AG09309 (cell line): Measurements from ENCODE around the gene KCNT2.

Experiments
- DNase-seq: peaks from one replicate; pipeline ENCODE4 v3.0.0-alpha.2; 2010; ENCODE audit warnings: low read depth
- H3K4me3 ChIP-seq: 2 replicates; pipeline ENCODE4 v1.5.1; 2011; ENCODE audit warnings: mild to moderate bottlenecking, low read depth, low read length, moderate library complexity; ENCODE audit not compliant: control insufficient read depth
- CTCF ChIP-seq: IDR thresholded peaks from 2 replicates; pipeline ENCODE4 v1.5.1; 2011; ENCODE audit warnings: mild to moderate bottlenecking, low read depth, low read length, inconsistent platforms; ENCODE audit not compliant: insufficient read depth, control insufficient read depth; ENCODE audit errors: missing control alignments

KCNT2 gene

GRCh38 chr1:196450143-196451095 lies 157.8 kb downstream of the KCNT2 start:
- H3K4me3 ChIP-seq = no peak overlapping the region
- TF ChIP-seq CTCF = no peak
- no peak for DNase-seq

- no peak for TF ChIP-seq CTCF
- H3K4me3 ChIP-seq = no peak overlapping the region
- no peak for DNase-seq
These were observed 158.8 kb downstream of the KCNT2 start for GRCh38 chr1:196449460-196449859.

- no peak for DNase-seq
- no peak overlapping the region for H3K4me3 ChIP-seq
- TF ChIP-seq CTCF = no peak
These were observed 162.5 kb downstream of the KCNT2 start for GRCh38 chr1:196445775-196446174.

GRCh38 chr1:196444634-196445033 lies 163.6 kb downstream of the KCNT2 start:
- no peak overlapping the region for H3K4me3 ChIP-seq
- DNase-seq = no peak
- TF ChIP-seq CTCF = no peak

GRCh38 chr1:196442366-196442765 lies 165.9 kb downstream of the KCNT2 start:
- no peak overlapping the region for H3K4me3 ChIP-seq
- no peak for TF ChIP-seq CTCF
- no peak for DNase-seq

DNA sequence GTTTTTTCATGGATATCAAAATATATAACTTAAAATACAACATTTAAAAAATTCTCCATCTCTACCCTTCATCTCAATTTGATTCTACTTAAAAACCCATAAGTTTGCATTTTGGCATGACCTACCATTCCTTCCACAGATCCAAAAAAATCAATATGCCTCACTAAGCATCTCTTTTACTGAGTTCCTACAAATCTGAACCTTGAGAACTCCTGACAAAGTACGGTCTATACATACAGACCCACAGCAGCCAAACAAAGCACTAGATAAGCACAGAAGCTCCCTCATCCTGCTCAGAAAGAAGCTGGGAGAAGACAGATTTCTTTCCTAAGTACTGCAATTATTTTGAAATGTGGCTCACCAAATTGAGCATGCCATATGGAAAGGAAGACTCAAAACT lies 167.5 kb downstream of the KCNT2 start:
- no peak for DNase-seq
- TF ChIP-seq CTCF = no peak
- no peak overlapping the region for H3K4me3 ChIP-seq

GRCh38 chr1:196438329-196438728 lies 169.9 kb downstream of the KCNT2 start:
- no peak overlapping the region for H3K4me3 ChIP-seq
- no peak for TF ChIP-seq CTCF
- DNase-seq = no peak
